HG03039 (cell line): ENCODE measurements around the gene CLEC4A.
"Not testable (repeated sequence)": the region's sequence is repeated elsewhere in the genome, so short reads cannot be mapped to it uniquely, and the experiment has no call there.

Experiments
- ATAC-seq: cut with Tn5 transposase; IDR thresholded peaks from one replicate; pipeline ENCODE4 v1.9.1; 2021; ENCODE audit warnings: mild to moderate bottlenecking, moderate library complexity; ENCODE audit not compliant: unreplicated experiment

Gene CLEC4A

DNA sequence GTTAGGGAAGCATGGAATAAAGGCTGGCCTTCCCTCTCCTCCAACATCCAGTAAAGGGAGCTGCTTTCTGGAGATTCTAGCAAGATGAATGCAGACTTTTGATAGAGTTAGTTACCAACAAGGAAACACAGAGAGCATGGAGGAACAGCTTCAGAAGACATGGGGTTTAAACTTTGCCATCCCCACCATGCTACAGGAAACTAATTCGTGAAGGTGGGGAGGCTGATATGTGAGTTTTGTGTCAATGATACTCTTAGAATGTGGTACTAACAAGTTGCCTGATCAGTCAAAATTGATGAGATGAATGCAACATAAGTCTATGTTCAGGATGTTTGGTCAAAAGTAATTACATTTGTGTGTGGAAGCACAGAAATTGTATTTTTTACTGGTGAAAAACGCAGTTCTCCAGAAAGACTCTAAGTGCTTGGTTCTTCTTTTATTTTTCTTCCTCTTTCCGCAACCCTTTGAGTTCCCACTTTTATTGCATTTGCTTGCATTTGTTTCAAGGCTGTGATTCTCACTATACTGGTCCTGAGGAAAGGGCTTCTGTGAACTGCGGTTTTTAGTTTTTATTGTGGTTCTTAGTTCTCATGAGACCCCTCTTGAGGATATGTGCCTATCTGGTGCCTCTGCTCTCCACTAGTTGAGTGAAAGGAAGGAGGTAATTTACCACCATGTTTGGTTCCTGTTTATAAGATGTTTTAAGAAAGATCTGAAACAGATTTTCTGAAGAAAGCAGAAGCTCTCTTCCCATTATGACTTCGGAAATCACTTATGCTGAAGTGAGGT is at the start of gene CLEC4A:
TSS of gene CLEC4A (plus strand) at position 494 of the 789 bp plus-strand sequence. CDS start at position 756, 262 bp downstream.
- ATAC-seq, result no peak

- no peak for ATAC-seq
Measured at GRCh38 chr12:8075935-8076334, 47.5 kb upstream of the CLEC4A start.

GRCh38 chr12:8076366-8076765 is 47.1 kb upstream of the CLEC4A start:
- no peak for ATAC-seq

DNA sequence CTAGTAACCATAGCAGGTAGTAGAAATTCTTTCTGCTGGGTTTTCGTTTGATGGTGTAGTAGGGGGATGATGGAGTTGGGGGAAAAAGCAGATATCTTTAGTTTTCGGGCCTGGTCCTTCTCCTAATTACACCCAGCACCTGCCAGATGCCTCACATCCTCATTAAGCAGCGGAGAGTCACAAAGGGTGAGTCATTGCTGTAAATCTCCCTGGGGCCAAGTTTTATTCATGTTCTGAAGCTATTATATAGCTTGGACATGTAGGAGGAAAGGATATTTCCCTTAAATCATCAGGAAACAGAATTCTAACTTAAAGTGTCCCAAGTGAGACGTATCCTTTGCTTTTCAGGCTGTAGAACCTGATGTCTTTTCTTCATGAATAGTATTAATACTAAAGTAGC is 46.2 kb upstream of the CLEC4A start:
- ATAC-seq, result no peak

- no peak for ATAC-seq
Measured at GRCh38 chr12:8078398-8078797, 45.0 kb upstream of the CLEC4A start.

DNA sequence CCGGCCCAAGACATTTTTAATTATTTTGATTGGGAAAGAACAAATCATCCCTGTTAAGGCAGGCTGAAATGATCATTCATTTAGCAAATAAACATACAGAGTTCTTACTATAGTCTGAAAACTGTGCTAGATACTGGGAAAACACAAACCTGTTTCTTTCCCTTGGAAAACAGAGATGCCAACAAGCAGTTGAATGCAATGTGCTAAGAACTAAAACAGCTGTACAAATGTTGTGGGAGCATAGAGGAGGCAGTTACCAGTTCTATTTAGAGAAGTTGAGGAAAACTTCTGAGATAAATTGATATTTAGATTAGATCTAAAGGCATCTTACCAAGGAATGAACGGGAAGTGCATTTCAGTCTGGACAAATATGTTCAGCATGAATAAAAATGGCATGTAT is 44.5 kb upstream of the CLEC4A start:
- no peak for ATAC-seq

DNA sequence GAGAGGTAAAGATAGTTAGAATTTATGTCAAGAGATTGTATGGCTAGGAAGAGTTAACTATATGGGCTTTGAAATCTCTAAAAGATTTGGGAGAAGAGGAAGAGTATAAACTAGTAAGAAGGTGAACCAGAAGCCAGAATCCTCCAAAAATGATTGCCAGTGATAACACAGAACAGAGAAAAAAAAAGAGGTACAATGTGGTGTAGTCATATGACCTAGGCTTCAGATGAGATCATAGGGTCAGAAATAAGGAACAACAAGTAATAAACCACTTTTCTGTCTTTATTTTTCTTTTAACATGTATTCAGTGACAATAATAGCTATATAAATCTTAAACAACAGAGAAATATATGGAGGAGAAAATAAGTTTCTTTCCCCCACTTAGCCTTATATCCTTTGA is 43.3 kb upstream of the CLEC4A start:
- ATAC-seq, result no peak

DNA sequence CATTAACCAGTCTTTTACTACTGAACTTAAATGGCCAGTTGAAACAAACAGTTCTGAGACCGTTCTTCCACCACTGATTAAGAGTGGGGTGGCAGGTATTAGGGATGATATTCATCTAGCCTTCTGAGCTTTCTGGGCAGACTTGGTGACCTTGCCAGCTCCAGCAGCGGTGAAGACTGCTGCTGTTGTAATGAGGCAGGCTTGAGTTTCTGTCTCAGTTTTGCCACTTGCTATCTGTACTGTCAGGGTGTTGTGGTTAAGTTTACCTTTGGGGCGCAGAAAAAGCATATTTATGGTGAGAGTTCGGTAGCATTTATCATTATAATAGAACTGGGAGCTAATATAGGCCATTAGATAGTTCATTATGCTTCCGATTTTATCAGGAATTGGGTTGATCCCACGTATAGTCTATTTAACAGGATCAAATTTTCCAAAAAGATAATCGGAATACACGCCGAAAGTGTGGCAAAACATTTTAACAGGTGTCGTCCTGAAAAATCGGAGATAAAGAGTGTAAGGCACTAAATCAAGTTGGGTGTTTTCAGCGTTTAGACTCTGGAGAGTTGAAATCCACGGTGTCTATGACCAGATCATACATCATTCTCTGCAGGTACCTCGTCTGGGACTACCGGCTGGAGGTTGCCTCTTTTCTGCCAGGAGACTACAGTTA is 42.0 kb upstream of the CLEC4A start:
- peak; percentile 20 for ATAC-seq

DNA sequence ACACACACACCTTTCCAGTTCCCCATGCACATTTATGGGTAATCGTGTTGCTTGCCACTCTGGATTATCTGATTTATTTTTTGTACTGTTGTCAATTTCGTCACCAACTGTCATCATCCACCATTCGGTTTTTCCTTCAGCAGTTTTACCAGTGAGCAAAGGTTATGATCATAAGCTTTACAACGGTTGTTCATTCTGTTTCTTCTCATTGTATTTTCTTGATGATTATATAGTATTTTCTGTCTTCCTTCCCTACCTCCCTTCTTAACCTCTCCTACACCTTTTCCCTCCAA is 40.7 kb upstream of the CLEC4A start:
- no peak for ATAC-seq

DNA sequence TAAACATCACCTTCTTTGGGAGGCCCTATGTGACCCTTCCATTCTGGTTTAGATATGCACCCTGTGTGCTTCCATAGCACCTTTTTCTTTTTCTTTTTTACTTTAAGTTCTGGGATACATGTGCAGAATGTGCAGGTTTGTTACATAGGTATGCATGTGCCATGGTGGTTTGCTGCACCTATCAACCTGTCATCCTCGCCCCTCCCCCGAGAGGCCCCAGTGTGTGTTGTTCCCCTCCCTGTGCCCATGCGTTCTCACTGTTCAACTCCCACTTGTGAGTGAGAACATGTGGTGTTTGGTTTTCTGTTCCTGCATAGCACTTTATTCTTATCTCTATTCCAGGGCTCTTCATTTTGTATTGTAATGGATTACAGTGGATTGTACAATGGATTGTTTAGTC is 39.1 kb upstream of the CLEC4A start:
- ATAC-seq, result not testable (repeated sequence)

- ATAC-seq, result no peak
Measured at GRCh38 chr12:8087666-8088065, 35.8 kb upstream of the CLEC4A start.

DNA sequence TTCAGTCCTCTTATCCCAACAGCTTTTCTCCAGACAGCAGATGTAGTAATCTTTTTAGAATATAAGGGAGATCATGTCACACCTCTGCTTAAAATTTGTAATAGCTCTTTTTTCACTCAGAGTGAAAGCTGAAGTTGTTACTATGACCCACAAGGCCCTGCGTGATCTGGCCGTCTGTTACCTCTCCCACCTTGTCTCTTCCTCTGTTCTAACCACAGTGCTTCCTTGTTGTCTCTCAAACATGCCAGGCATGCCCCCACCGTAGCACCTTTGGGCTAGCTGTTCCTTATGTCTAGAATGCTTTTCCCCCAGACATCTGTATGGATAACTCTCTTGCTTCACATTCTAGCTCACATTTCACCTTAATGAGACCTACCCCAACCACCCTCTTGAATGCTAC is 34.8 kb upstream of the CLEC4A start:
- ATAC-seq, result peak; percentile 63

DNA sequence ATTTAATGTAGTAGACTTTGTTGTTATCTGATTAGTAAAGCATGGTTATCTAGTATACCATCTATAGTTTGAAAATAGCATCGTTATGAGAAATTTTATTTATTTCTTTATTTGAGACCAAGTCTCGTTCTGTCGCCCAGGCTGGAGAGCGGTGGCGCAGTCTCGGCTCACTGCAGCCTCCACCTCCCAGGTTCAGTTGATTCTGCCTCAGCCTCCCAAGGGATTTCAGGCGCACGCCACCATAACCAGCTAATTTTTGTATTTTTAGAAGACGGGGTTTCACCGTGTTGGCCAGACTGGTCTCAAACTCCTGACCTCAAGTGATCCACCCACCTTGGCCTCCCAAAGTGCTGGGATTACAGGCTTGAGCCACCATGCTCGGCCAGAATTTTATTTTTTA is 34.1 kb upstream of the CLEC4A start:
- ATAC-seq, result not testable (repeated sequence)

DNA sequence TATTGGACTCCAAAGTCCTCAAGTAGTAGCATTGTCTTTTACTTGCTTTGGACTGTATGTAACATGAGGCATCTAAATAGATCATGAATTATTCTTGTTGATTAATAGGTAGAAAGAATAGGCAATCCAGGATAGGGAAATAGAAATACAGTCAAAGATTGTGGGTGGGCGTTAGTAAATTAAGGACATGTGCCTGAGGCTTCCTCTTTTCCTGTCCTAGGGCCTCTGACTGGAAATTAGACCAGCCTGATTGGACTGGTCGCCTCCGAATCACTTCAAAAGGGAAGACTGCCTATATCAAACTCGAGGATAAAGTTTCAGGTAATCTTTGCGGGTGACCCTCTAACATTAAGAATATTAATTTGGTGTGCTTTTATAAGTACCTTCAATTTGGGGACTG is 33.7 kb upstream of the CLEC4A start:
- ATAC-seq, result no peak

DNA sequence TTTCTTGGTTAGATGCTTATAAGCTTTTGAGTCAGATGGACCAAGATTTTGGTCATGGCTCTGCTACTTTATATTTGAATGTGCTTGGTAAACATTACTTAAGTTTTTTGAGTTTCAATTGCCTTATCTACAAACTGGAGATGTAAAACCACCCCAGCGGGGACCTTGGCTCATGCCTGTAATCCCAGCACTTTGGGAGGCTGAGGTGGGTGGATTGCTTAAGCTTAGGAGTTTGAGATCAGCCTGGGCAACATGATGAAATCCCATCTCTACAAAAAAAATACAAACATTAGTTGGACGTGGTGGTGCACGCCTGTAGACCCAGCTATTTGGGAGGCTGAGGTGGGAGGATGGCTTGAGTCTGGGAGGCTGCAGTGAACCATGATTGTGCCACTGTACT is 30.1 kb upstream of the CLEC4A start:
- no peak for ATAC-seq

GRCh38 chr12:8096281-8096915 is 27.0 kb upstream of the CLEC4A start:
- ATAC-seq, result no peak

GRCh38 chr12:8099235-8099634 is 24.2 kb upstream of the CLEC4A start:
- no peak for ATAC-seq

GRCh38 chr12:8108808-8109398 is 14.5 kb upstream of the CLEC4A start:
- no peak for ATAC-seq

DNA sequence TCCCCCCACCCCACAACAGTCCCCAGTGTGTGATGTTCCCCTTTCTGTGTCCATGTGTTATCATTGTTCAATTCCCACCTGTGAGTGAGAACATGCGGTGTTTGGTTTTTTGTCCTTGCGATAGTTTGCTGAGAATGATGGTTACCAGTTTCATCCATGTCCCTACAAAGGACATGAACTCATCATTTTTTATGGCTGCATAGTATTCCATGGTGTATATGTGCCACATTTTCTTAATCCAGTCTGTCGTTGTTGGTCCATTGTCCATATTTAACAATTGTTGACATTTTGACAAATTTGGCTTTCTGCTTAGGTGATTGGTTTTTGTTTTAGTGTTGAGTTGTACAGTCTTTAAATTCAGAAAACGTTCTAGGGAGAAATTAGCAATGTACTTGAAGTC is 10.3 kb upstream of the CLEC4A start:
- ATAC-seq, result not testable (repeated sequence)

GRCh38 chr12:8120072-8120713 is 3.2 kb upstream of the CLEC4A start:
- no peak for ATAC-seq

DNA sequence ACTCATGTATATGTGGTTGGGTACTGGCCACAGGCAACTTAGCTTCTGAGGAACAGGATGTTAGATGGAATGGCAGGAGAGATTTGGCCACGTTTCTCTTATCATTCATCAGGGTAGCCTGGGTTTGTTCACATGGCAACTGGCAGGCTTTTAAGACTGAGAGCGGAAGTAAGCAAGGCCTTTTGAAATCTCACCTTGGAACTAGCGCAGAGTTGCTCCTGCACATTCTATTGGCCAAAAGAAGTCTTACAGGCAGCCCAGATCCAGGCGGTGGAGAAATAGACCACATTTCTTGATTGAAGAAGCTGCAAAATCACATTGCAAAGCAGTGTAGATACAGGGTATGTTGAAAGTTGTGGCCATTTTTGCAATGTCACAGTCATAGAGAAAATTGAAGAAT is 3.7 kb downstream of the CLEC4A start:
- ATAC-seq, result no peak
